Testis (tissue), 3 donors: ENCODE measurements around the gene ELF2. TPM values are rescaled to one million over a fixed set of nuclear protein-coding genes. Genes with fewer than 3 reads are reported as not detected.

ENCODE experiments used
- DNase-seq: peaks from one replicate; pipeline ENCODE4 v3.0.0-alpha.2; 2019
- H3K27ac ChIP-seq, 2 donors: fragments of 200-600 bp; sonication (generic); one replicate each; pipeline ENCODE4 v1.5.1; 2019
- H3K27me3 ChIP-seq: fragments of 200-600 bp; sonication (generic); one replicate; pipeline ENCODE4 v1.5.1; 2019
- H3K36me3 ChIP-seq: fragments of 200-600 bp; sonication (generic); one replicate; pipeline ENCODE4 v1.5.1; 2017; ENCODE audit warnings: low read depth; ENCODE audit errors: missing control alignments
- H3K4me1 ChIP-seq: fragments of 200-600 bp; sonication (generic); one replicate; pipeline ENCODE4 v1.5.1; 2019
- H3K4me3 ChIP-seq, 2 donors: fragments of 200-600 bp; sonication (generic); one replicate each; pipeline ENCODE4 v1.5.1; 2017 to 2019
- H3K9me3 ChIP-seq: fragments of 200-600 bp; sonication (generic); one replicate; pipeline ENCODE4 v1.5.1; 2017
- CTCF ChIP-seq, 3 experiments: fragments of 450-650 bp in 2 of 3; fragments of 200-600 bp in 1 of 3; sonication (generic) in 1 of 3; IDR thresholded peaks; one replicate each; pipeline ENCODE4 v1.5.1; 2016 to 2019; ENCODE audit warnings: antibody characterized with exemption in 3 of 3, mild to moderate bottlenecking in 2 of 3, moderate library complexity in 1 of 3
- POLR2A ChIP-seq: fragments of 450-650 bp; IDR thresholded peaks from one replicate; pipeline ENCODE4 v1.6.1; 2017; ENCODE audit warnings: antibody characterized with exemption, mild to moderate bottlenecking, moderate library complexity
- WGBS, 2 donors: methylation state at CpG; one replicate each; pipeline ENCODE4 v1.1.5; 2018; 5-methylcytosine and 5-hydroxymethylcytosine counted together
- intact Hi-C: fragments of 100-400 bp; cut with DNase I; formaldehyde crosslinking; loops from one replicate; pipeline ENCODE4 v1.15.1; 2023; ENCODE audit warnings: low total_unique reads
- polyA plus RNA-seq: library from polyadenylated mRNA; stranded (reverse); fragments of 350-450 nt; fragmentation: Illumina TruSeq; extraction: RNeasy Lipid Tissue Mini Kit (QIAGEN cat#74804); gene quantifications from one replicate; pipeline ENCODE4 v1.2.3, GENCODE V29; 2014; ENCODE audit warnings: low read depth, low replicate concordance; ENCODE audit not compliant: insufficient read depth
- total RNA-seq, 2 donors: library from RNA; depleted of rRNA; stranded (reverse); fragments of >200 nt; gene quantifications; one replicate each; pipeline ENCODE4 v1.2.3, GENCODE V29; 2016

The ELF2 gene
- total and polyA plus RNA-seq, 3 donors from 2014 or later: 52.0 to 72.6 (median 53.6) TPM

GRCh38 chr4:139112650-139113049 is 64.4 kb downstream of the ELF2 start:
- Histone ChIP-seq H3K9me3 (no peaks in the 10 kb centered on the region), H3K36me3 (no peaks in the 10 kb centered on the region), H3K27ac (no peak overlapping the region), H3K4me1 (no peaks in the 10 kb centered on the region), H3K4me3 (no peak overlapping the region), H3K27me3 (no peaks in the 10 kb centered on the region)
- WGBS, 2 donors: 89 to 94% methylated on average over 5 of the region's 5 CpGs
- TF ChIP-seq CTCF (IDR thresholded peaks at IDR 0.05) (no peak), POLR2A (no peak)
- DNase-seq: no peak
- intact Hi-C loops: no loop called here

- Histone ChIP-seq H3K4me3 (no peak overlapping the region), H3K9me3 (no peaks in the 10 kb centered on the region), H3K27ac (no peak overlapping the region), H3K4me1 (no peaks in the 10 kb centered on the region), H3K36me3 (no peaks in the 10 kb centered on the region), H3K27me3 (no peaks in the 10 kb centered on the region)
- 76 to 78% methylated on average over 6 of the region's 6 CpGs for WGBS, 2 donors
- TF ChIP-seq CTCF (IDR thresholded peaks at IDR 0.05) (no peak), POLR2A (no peak)
- DNase-seq: no peak
- intact Hi-C loops: no loop called here
These were observed 68.4 kb downstream of the ELF2 start for GRCh38 chr4:139108567-139109128.

- WGBS, 2 donors: 18 to 22% methylated on average over 2 of the region's 2 CpGs
- H3K27ac ChIP-seq: no peak overlapping the region
- TF ChIP-seq POLR2A: no peak
- TF ChIP-seq CTCF (IDR thresholded peaks at IDR 0.05): peak; percentile 62 to 78 (median 75)
These were observed 77.5 kb downstream of the ELF2 start for GRCh38 chr4:139099366-139099982.

GRCh38 chr4:139092271-139092670 is 84.7 kb downstream of the ELF2 start:
- Histone ChIP-seq H3K4me3 (no peak overlapping the region), H3K36me3 (no peaks in the 10 kb centered on the region), H3K9me3 (no peaks in the 10 kb centered on the region), H3K27me3 (no peaks in the 10 kb centered on the region), H3K27ac (no peak overlapping the region), H3K4me1 (no peaks in the 10 kb centered on the region)
- intact Hi-C loops: no loop called here
- TF ChIP-seq POLR2A (no peak), CTCF (IDR thresholded peaks at IDR 0.05) (no peak)
- 70 to 73% methylated on average over 12 of the region's 12 CpGs for WGBS, 2 donors
- DNase-seq: no peak

More at GRCh38 chr4:139099366-139099982, 77.5 kb downstream of the ELF2 start:
- no peaks in the 10 kb centered on the region for H3K4me1 ChIP-seq
- intact Hi-C loops: no loop called here
- no peak overlapping the region for H3K4me3 ChIP-seq
- no peaks in the 10 kb centered on the region for H3K27me3 ChIP-seq
- no peaks in the 10 kb centered on the region for H3K9me3 ChIP-seq
- H3K36me3 ChIP-seq: no peaks in the 10 kb centered on the region
- DNase-seq: peak; percentile 76

GRCh38 chr4:139085141-139085540 is 91.9 kb downstream of the ELF2 start:
- H3K27ac ChIP-seq: peak overlapping the region; percentile 94 to 97
- H3K27me3 ChIP-seq: no peaks in the 10 kb centered on the region
- intact Hi-C loops: loop anchor here (10.0 kb wide), 1 partner anchor 90 kb away; the partner anchor contains the start of gene ELF2
- no peaks in the 10 kb centered on the region for H3K36me3 ChIP-seq
- H3K4me3 ChIP-seq: peak overlapping the region in 1 of 2 donors; percentile 95
- TF ChIP-seq CTCF (IDR thresholded peaks at IDR 0.05): peak in 2 of 3 experiments; percentile 7 to 32
- TF ChIP-seq POLR2A: no peak
- no peak for DNase-seq
- 26 to 35% methylated on average over 5 of the region's 5 CpGs for WGBS, 2 donors
- peaks cover 17% of the 10 kb centered on the region for H3K4me1 ChIP-seq
- H3K9me3 ChIP-seq: no peaks in the 10 kb centered on the region
